G401 (cell line): ENCODE measurements around the gene ZNF407. TPM values are rescaled to one million over a fixed set of nuclear protein-coding genes. Genes with fewer than 3 reads are reported as not detected.

ENCODE experiments used
- DNase-seq: peaks from one replicate; pipeline ENCODE4 v3.0.0-alpha.2; 2015; ENCODE audit warnings: low spot score
- in situ Hi-C: cut with HindIII; loops from 2 replicates; pipeline ENCODE4 v1.10.0; 2016; ENCODE audit warnings: low sequenced_read_pairs, mixed read lengths
- total RNA-seq: library from RNA; depleted of rRNA; stranded (reverse); fragments of >200 nt; shearing (Covaris generic); gene quantifications from 2 replicates; pipeline ENCODE4 v1.2.3, GENCODE V29; 2014; rRNA removed

ZNF407 gene
- total RNA-seq, 1 experiment from 2014 or later: 12.6 TPM

DNA sequence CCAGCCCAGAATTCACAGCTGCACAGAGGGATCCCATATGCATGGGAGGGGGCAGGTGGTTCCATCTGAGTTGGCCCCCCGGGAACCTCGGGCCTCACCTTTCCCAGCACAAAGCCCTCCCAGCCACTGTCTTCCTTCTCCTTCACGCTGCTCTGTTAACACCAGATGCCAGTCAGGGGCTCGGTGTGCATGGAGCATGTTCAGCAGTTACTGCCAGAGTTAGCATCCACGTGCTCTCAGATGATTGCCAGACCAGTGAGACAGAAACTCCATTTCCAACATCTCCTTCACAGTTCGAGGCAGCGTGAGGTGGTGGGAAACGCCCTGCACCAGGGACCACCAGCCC, 510.2 kb downstream of the ZNF407 start:
- in situ Hi-C loops: no loop called here
- no peak for DNase-seq

DNA sequence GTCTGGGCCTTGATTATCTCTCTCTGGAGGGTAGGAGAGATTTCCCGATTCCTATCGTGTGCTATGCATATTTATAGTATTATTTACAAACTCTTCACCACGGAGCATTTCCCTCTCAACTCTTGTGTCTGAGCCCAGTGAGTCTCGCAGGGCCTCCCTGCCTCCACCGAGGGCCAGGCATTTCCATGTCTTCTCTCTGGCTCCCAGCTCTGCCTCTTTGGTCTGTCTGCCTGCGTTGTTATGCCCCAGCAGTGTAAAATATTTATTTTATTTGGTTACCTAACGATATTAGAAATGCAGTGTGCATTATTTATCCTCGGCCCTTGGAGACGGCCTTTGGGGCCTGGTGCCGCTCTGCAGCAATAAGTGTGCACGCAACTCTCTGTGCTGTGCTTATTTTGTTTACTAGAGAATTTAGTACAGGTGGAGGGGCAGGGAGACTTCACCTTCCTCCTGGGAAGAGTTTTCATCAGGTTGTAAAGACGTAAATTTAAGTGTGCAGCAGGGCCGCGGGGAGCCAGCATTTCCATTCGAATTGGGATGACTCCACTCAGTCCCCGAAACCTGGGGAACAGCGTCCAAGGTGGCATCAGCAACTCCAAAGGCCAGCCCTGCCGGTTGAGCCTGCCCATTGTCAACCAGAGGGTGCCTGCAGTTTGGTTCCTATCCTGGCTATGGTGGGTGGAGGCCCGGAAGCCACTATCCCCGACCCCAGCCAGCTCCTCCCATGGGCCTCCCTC, 511.1 kb downstream of the ZNF407 start:
- no peak for DNase-seq
- in situ Hi-C loops: no loop called here

DNA sequence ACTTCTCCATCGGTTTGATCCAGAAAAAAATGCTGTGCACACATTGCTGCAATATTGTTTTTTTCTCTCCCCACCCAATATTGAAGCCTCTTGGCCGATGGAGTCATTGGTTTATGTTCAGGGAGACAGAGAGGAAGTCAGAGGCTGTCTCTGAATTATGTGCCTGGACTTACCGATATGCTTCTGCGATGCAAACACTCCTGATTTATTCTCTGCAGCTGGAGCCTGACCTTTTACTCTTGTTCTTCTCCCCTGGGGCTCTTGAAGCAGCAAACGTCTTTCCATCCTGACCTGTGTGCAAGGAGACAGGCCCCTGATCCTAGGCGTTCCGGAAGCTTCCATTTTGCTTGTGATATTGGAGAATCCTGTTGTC, 511.6 kb downstream of the ZNF407 start:
- in situ Hi-C loops: no loop called here
- no peak for DNase-seq

DNA sequence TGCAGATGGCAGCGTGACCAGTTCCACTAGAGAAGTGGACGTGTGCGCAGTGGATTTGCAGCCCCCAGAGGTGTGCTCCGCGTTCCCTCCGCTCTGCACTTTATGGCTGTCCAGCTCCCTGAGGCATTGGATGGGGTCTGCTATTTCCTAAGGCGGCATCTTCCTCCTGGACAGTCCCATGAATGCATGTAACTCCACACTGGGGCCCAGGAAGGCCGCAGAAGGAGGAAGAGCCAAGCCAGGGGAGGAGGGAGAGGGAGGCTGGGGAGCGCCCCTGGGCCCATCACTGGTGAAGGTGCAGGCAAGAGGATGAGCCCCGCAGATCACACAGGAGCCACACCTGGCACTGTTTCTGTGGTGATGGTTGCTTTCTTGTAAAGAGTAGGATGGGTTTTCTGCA, 512.1 kb downstream of the ZNF407 start:
- in situ Hi-C loops: no loop called here
- no peak for DNase-seq

DNA sequence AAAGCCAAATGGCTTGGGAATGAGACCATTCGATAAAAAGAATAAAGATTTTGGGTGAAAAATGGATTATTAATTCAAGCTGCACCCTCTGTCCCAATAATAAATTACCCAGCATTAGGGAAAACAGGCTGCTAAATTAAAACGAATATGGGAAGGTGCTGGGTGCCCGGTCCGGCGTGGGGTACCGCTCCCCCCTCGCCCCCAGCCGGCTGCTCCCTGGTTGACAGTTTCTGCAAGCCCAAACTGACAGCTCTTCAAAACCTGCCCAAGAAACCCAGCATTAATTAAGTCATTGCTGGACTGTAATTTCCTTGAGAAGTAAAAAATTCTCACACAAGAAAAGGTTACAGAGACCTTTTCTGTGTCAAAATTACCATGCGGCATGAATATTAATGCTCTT, 512.6 kb downstream of the ZNF407 start:
- DNase-seq: no peak
- in situ Hi-C loops: no loop called here

DNA sequence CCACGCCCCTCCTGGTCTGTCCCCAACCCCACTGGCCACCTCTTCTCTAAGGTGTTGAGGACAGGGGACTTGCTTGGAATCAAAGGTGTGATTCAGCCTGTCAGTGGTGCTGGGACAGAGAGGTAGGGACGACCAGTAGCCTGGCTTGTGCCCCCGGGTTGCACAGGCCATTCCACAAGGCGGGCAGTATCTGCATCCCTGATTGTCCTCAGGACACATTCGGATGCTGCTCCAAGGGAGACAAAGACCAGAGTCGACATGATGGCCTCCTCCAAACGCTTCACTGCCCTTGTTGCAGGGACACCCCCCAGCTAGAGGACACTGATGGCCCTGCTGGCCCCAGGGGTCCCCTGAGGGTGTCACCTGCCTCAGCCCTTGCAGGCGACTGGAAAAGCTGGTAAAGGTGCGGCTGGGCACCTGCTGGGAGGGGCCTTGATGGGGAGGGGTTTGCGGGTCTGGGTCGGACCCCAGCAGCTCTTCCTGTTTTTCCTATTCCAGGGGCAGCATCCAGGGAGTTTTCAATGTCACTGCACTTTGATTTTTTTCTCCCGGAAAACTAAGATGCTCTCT, 513.3 kb downstream of the ZNF407 start:
- DNase-seq: no peak
- in situ Hi-C loops: no loop called here

DNA sequence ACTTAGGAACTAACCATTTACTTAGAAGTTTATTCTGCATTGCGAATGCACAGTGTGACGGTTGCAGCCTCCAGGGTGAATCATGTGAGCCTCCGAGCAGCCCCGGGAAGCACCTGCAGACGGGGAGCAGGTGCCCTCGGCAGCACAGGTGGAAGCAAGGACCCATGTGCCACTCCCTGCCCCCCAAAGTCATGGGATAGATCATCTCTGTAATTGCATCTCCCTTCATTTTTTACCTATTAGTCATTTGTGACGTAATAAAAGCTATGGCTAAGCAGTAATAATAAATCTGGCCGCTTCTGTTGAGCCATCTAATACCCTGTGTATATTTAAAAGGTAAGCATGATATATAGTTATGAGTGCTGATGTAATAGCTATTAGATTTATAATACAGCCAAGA, 514.1 kb downstream of the ZNF407 start:
- in situ Hi-C loops: no loop called here
- DNase-seq: no peak

DNA sequence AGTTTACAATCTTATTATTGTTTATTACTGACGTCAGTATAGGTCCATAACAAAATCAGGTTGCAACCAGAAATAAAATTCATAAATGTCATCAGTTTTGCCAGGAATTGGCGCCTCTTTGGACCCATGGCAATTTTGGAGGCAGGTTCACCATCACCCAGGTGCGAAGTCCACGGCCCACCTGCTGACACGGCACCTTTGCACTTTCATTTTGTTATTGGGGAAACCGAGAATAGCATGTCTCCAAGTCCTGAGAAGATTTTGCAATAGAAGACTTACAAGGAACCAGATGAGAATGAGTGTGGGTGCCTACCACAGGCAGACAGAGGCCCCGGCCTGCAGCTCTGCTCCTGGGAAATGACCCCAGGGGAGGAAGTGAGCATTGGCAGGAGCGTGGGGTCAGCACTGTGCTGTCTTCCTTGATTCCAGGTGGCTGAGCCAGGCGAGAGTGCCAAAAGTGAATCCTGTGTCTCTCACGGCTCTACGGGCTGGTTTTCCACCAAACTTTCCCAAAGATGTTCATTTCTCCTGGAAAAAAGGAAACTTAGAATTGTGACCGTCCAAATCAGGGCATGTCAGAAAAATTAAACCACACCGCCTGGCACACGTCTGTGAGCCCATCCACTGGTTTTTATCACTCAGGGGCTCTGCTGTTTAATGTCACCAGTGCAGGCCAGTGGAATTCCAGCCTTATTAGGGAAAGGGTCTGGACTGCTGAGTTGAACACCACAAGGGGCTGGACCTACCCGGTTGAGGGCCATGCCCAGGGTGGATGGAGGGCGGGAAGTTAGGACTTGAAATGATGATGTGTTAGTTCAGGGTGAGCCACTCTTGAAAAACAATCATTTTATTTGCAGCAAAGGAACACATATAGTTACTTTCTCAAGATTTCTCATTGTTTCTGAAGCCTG, 514.8 kb downstream of the ZNF407 start:
- in situ Hi-C loops: no loop called here
- DNase-seq: no peak

DNA sequence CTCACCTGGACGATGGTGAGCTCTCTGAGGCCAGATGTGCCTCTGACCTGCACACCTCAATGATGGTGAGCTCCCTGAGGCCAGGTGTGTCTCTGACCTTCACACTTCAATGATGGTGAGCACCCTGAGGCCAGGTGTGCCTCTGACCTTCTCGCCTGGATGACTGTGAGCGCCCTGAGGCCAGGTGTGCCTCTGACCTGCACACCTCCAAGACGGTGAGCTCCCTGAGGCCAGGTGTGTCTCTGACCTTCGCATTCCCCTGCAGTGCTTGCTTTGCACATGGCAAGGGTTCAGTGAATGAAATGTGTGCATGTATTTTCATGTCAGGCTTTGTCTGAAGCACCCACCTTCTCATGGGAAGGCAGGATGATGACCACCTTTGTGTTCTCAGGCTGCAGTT, 515.8 kb downstream of the ZNF407 start:
- DNase-seq: no peak
- in situ Hi-C loops: no loop called here

DNA sequence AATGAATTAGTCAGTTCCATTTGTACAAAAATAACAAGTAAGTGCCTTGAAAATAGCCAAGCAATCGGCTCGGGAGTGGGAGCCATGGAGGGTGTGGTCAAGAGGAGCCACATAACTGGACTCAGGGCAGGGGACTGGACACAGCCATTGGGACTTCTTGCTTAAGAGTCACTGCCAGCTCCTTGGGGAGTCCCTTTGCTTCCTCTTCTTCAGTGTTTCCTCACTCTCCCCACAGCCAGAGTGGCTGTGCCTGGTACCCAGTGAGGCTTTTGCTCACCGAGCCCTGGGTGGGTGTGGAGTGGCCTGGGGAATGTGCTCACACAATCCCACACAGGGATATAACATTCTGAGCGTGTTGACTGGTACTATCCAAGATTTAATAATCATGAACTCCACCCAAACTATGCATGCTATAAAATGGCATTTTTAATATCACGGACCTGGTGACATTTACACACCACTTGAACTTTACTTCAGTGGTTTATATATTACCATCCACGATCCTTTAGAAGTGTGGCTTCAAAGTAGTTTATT, 516.6 kb downstream of the ZNF407 start:
- in situ Hi-C loops: no loop called here
- no peak for DNase-seq

Other genes starting within 250 kb of the ZNF407 start
- gene DIPK1C, start 140.6 kb upstream of the ZNF407 start, total RNA-seq: not detected in 2 replicates
- gene CNDP2, start 101.5 kb upstream of the ZNF407 start, total RNA-seq: 77.0 and 78.9 TPM in 2 replicates
- gene CNDP1, start 63.4 kb upstream of the ZNF407 start, total RNA-seq: not detected in 2 replicates